NCI-H2029 (cell line): ENCODE data around the gene DCLK2.
A peak's percentile ranks its signal among the peaks of the same experiment; 100 is the strongest.

ENCODE experiments used
- DNase-seq: peaks from one replicate; lab custom pipeline; 2025; lab: John Stamatoyannopoulos, UW

Gene DCLK2

GRCh38 chr4:150117629-150118028, 39.4 kb downstream of the DCLK2 start:
- DNase-seq = no peak

- no peak for DNase-seq
Measured at GRCh38 chr4:150119492-150119891, 41.2 kb downstream of the DCLK2 start.

GRCh38 chr4:150123087-150123486, 44.8 kb downstream of the DCLK2 start:
- no peak for DNase-seq

- DNase-seq = no peak
Measured at GRCh38 chr4:150123796-150124677, 45.8 kb downstream of the DCLK2 start.

GRCh38 chr4:150126201-150126863, 48.1 kb downstream of the DCLK2 start:
- DNase-seq = no peak

GRCh38 chr4:150126864-150127203, 48.6 kb downstream of the DCLK2 start:
- no peak for DNase-seq

- no peak for DNase-seq
Measured at GRCh38 chr4:150127757-150128156, 49.5 kb downstream of the DCLK2 start.

GRCh38 chr4:150130933-150131332, 52.7 kb downstream of the DCLK2 start:
- peak; percentile 34 for DNase-seq

GRCh38 chr4:150131581-150132228, 53.5 kb downstream of the DCLK2 start:
- DNase-seq = no peak

GRCh38 chr4:150133605-150134004, 55.4 kb downstream of the DCLK2 start:
- no peak for DNase-seq

- no peak for DNase-seq
Measured at GRCh38 chr4:150135134-150135772, 57.0 kb downstream of the DCLK2 start.

GRCh38 chr4:150136036-150136435, 57.8 kb downstream of the DCLK2 start:
- no peak for DNase-seq

- DNase-seq = no peak
Measured at GRCh38 chr4:150136481-150136880, 58.2 kb downstream of the DCLK2 start.

GRCh38 chr4:150139297-150139865, 61.1 kb downstream of the DCLK2 start:
- DNase-seq = no peak

GRCh38 chr4:150140774-150141400, 62.6 kb downstream of the DCLK2 start:
- no peak for DNase-seq

- no peak for DNase-seq
Measured at GRCh38 chr4:150141756-150142155, 63.5 kb downstream of the DCLK2 start.

- DNase-seq = no peak
Measured at GRCh38 chr4:150142831-150143230, 64.6 kb downstream of the DCLK2 start.

- DNase-seq = no peak
Measured at GRCh38 chr4:150145090-150145945, 67.1 kb downstream of the DCLK2 start.

- no peak for DNase-seq
Measured at GRCh38 chr4:150145946-150146340, 67.7 kb downstream of the DCLK2 start.

GRCh38 chr4:150149381-150149780, 71.1 kb downstream of the DCLK2 start:
- no peak for DNase-seq

- DNase-seq = no peak
Measured at GRCh38 chr4:150150629-150151062, 72.4 kb downstream of the DCLK2 start.
